Adrenal gland (tissue), 12 donors: Measurements from ENCODE around the gene TGFB1I1. TPM values are rescaled to one million over a fixed set of nuclear protein-coding genes. Genes with fewer than 3 reads are reported as not detected.
A peak's percentile ranks its signal among the peaks of the same experiment; 100 is the strongest.

Source experiments
- DNase-seq, 7 donors: peaks; one replicate each; pipeline ENCODE4 v3.0.0-alpha.2; 2019 to 2020
- H3K27ac ChIP-seq, 5 donors: fragments of 200-600 bp; sonication (generic) in 4 of 5; 1 replicate in 3 of 5; 2 replicates in 2 of 5; pipeline versions ENCODE4 v1.5.1 to v1.8.0; 2016 to 2020; ENCODE audit warnings: mild to moderate bottlenecking in 1 of 5
- H3K27me3 ChIP-seq: fragments of 200-600 bp; 2 replicates; pipeline ENCODE4 v1.8.0; 2021
- H3K36me3 ChIP-seq, 2 donors: fragments of 200-600 bp; replicated peaks in 1 of 2; 1 replicate in 1 of 2; 2 replicates in 1 of 2; pipeline versions ENCODE4 v1.5.1 to v1.8.0; 2018 to 2022
- H3K4me1 ChIP-seq, 2 donors: fragments of 200-600 bp; replicated peaks in 1 of 2; 1 replicate in 1 of 2; 2 replicates in 1 of 2; pipeline versions ENCODE4 v1.5.1 to v1.8.0; 2018 to 2021
- H3K4me3 ChIP-seq, 4 donors: fragments of 200-600 bp; sonication (generic) in 3 of 4; one replicate each; pipeline ENCODE4 v1.5.1; 2016 to 2018
- H3K9me3 ChIP-seq, 3 donors: fragments of 200-600 bp; sonication (generic) in 1 of 3; replicated peaks in 1 of 3; 1 replicate in 2 of 3; 2 replicates in 1 of 3; pipeline versions ENCODE4 v1.5.1 to v1.8.0; 2016 to 2021
- POLR2A ChIP-seq, 2 donors: fragments of 450-650 bp; IDR thresholded peaks; one replicate each; pipeline ENCODE4 v1.6.1; 2017; ENCODE audit warnings: antibody characterized with exemption in 2 of 2, mild to moderate bottlenecking in 2 of 2, moderate library complexity in 1 of 2
- whole genome bisulfite sequencing, 4 donors: extraction: QIAGEN DNeasy Blood & Tissue Kit in 2 of 4; methylation state at CpG; one replicate each; pipeline versions ENCODE4 v1.1.5 to v1.1.7; 2013 to 2017; 5-methylcytosine and 5-hydroxymethylcytosine counted together
- intact Hi-C, 2 donors: fragments of 100-400 bp; cut with DNase I; formaldehyde crosslinking; loops; one replicate each; pipeline versions ENCODE4 v1.14.1 to v1.15.0; 2022 to 2023
- polyA plus RNA-seq, 3 donors: library from polyadenylated mRNA; stranded (reverse); fragments of 200-250 nt in 2 of 3; fragments of 350-450 nt in 1 of 3; fragmentation: Illumina TruSeq in 1 of 3; extraction: RNeasy Lipid Tissue Mini Kit (QIAGEN cat#74804) in 1 of 3; gene quantifications; one replicate each; pipeline ENCODE4 v1.2.3, GENCODE V29; 2013 to 2014
- total RNA-seq, 9 donors: library from RNA; depleted of rRNA in 4 of 9; stranded (reverse); fragments of >200 nt in 4 of 9; fragments of 120-200 nt in 1 of 9; fragmentation: NEBNext Ultra II Directional in 1 of 9; extraction: Animal tissue kit (Norgen Biotek cat#: 25700) in 1 of 9; gene quantifications; one replicate each; pipeline versions ENCODE4 v1.1.0 to v1.2.4, GENCODE V29; 2013 to 2023
- TF ChIP-seq, protein P1 (sequence below), 6 experiments: fragments of 450-650 bp in 4 of 6; fragments of 200-600 bp in 2 of 6; sonication (generic) in 1 of 6; IDR thresholded peaks; 1 replicate in 5 of 6; 2 replicates in 1 of 6; pipeline versions ENCODE4 v1.5.1 to v1.8.0; 2016 to 2021; ENCODE audit warnings: antibody characterized with exemption in 6 of 6, mild to moderate bottlenecking in 2 of 6, moderate library complexity in 1 of 6
- donor health status: healthy with polysubstance abuse.
- donor health status: Bipolar disorder and iron deficiency.
- donor health status: DM: yes; HTN: yes; CAD: no.
- donor health status: DM: no; HTN: no; CAD: no.
- donor health status: DM: no; HTN: no; CAD: no.
- donor health status: DM: yes; HTN: yes; CAD: no.

The TGFB1I1 gene
- total and polyA plus RNA-seq, 12 donors = 4.5 to 62.7 (median 31.3) TPM

DNA sequence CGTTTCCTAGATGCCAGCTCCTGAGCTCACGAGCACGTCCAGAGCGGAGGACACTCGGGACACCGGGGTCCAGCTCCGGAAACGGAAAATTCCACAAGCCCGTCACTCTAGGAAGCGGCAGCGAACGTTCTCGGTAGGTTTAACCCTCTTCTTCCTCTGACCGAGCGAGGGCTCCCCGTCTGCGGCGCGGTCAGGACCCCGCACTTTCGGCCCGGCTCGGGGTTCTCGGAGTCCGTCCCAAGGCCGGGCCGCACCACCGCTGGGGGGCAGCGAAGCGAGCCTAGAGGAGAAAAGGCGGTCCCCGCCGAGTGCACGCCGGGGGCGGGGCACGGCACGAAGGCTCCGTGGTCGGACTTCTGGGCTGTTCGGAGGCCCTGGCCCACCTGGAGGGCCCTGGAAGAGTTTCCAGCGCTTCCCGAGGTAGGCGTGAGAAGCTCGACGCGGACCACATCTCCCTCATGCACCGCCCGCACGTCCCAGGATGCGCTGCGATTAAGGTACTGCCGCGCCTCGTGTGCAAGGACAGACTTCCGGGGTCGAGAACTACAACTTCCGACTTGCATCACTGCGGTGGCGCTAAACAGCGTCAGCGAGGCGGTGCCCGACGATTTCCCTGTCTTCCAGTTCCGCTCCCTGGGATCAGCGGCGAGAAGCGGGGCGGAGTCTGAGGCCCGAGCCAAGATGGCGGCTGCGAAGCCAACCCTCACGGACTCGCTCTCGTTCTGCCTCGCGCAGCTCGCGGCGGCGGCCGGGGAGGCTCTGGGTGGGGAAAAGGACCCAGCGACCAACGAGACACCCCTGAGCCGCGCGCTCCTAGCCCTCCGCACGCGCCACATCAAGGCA is 12.9 kb upstream of the TGFB1I1 start, which contains the start of gene ARMC5:
ARMC5 (plus strand) TSS at position 658 of the 843 bp plus-strand sequence; CDS start at position 682, 24 bp downstream.
- peak; percentile 97 to 99 (median 98) for DNase-seq
- WGBS, 4 donors = 0 to 1% (median 0%) methylated on average over 6 to 91 of the region's 91 CpGs
- intact Hi-C loops = no loop called here
- Histone ChIP-seq H3K4me1 (peaks cover 29 to 49% of the 10 kb centered on the region in 2 donors), H3K9me3 (no peaks in the 10 kb centered on the region), H3K36me3 (peaks cover 0 to 23% of the 10 kb centered on the region in 2 donors), H3K27me3 (no peaks in the 10 kb centered on the region), H3K4me3 (peak within 1 kb of the TSS; percentile 12 to 90 (median 64)), H3K27ac (peak within 1 kb of the TSS; percentile 96 to 100 (median 99))
- TF ChIP-seq POLR2A (IDR thresholded peaks at IDR 0.05) = peak; percentile 70 to 81
- TF ChIP-seq, protein P1, sequence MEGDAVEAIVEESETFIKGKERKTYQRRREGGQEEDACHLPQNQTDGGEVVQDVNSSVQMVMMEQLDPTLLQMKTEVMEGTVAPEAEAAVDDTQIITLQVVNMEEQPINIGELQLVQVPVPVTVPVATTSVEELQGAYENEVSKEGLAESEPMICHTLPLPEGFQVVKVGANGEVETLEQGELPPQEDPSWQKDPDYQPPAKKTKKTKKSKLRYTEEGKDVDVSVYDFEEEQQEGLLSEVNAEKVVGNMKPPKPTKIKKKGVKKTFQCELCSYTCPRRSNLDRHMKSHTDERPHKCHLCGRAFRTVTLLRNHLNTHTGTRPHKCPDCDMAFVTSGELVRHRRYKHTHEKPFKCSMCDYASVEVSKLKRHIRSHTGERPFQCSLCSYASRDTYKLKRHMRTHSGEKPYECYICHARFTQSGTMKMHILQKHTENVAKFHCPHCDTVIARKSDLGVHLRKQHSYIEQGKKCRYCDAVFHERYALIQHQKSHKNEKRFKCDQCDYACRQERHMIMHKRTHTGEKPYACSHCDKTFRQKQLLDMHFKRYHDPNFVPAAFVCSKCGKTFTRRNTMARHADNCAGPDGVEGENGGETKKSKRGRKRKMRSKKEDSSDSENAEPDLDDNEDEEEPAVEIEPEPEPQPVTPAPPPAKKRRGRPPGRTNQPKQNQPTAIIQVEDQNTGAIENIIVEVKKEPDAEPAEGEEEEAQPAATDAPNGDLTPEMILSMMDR (IDR thresholded peaks at IDR 0.05) = peak; percentile 19 to 61 (median 44)

DNA sequence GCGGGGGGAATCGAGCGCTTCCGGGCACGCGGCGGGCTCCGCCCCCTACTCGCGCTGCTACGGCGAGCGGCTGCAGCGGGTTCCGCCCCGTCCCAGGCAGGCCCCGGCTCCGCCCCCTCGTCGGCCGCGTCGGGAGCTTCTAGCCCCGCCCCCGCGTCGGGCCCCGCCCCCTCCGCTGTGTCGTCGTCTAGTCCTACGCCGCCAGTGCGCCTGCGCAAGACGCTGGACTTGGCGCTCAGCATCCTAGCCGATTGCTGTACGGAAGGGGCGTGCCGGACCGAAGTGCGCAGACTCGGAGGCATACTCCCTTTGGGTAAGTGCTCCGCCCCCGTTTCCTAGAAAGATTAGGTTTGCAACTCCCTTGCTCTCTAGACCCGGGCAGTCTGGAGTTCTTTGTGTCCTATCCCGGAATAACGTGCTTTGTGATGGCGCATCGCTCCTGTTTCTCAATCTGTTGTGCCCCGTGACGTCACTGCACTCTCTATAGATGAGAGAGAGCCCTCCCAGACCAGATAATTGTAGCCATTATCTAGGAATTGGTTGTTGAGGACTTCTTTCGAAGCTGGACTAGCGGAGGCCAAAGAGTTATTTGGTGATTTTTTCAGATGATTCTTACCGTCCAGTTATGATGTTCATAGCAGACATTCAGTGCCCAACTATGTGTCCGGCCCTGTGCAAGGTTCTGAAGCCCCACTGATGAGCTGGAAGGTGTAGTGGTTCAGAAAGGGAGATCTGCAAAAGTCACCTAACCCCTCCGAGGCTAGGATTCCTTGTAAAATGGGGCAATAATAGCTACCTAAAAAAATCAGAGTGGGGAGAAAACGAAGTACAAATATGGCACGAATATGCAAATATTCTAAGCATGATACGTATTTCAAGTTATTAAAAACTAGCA is 12.0 kb upstream of the TGFB1I1 start:
- Histone ChIP-seq H3K9me3 (no peaks in the 10 kb centered on the region), H3K27ac (peak overlapping the region; percentile 96 to 100 (median 99)), H3K4me1 (peaks cover 24 to 43% of the 10 kb centered on the region in 2 donors), H3K27me3 (no peaks in the 10 kb centered on the region), H3K36me3 (peaks cover 0 to 31% of the 10 kb centered on the region in 2 donors), H3K4me3 (peak overlapping the region in 3 of 4 donors; percentile 52 to 90 (median 77))
- TF ChIP-seq, protein P1 (IDR thresholded peaks at IDR 0.05) = peak in 1 of 6 experiments; percentile 16
- no peak for TF ChIP-seq POLR2A (IDR thresholded peaks at IDR 0.05)
- intact Hi-C loops = no loop called here
- DNase-seq = peak; percentile 100
- 3 to 10% (median 5%) methylated on average over 14 to 61 of the region's 61 CpGs for WGBS, 4 donors

DNA sequence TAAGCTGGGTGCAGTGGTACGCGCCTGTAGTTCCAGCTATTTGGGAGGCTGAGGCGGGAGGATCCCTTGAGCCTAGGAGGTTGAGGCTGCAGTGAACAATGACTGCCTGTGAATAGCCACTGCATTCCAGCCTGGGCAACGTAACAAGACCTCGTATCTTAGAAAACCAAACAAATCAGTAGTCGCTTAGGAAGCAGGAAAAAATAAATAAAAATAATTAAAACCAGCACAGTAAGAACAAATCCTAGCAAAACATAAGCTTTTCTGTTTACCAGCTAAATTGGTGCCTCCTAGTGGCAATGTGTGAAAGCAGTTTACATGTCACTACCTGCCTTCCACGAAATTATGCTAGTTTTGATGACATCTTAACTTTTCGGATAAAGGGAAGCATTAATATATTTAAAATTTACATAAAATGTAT is 11.4 kb upstream of the TGFB1I1 start:
- Histone ChIP-seq H3K4me3 (peak overlapping the region in 1 of 4 donors; percentile 90), H3K4me1 (peaks cover 24 to 37% of the 10 kb centered on the region in 2 donors), H3K36me3 (peaks cover 0 to 38% of the 10 kb centered on the region in 2 donors), H3K9me3 (no peaks in the 10 kb centered on the region), H3K27me3 (no peaks in the 10 kb centered on the region), H3K27ac (peak overlapping the region in 4 of 5 donors; percentile 70 to 100 (median 98))
- peak in 2 of 7 donors; percentile 23 to 63 for DNase-seq
- 43 to 60% (median 55%) methylated on average over 8 of the region's 8 CpGs for WGBS, 4 donors
- TF ChIP-seq, protein P1 (IDR thresholded peaks at IDR 0.05) = peak; percentile 39 to 59 (median 48)
- no peak for TF ChIP-seq POLR2A (IDR thresholded peaks at IDR 0.05)
- intact Hi-C loops = no loop called here
